Stimulated activated CD4-positive, alpha-beta T cell treated with anti-CD3 and anti-CD28 coated beads, Interleukin-12 subunit alpha, Interleukin-12 subunit beta, amount 100 ng/mL, for 24 hours (primary cell): ENCODE measurements around the gene DNER.
"Not testable (repeated sequence)": the region's sequence is repeated elsewhere in the genome, so short reads cannot be mapped to it uniquely, and the experiment has no call there.

Experiments
- DNase-seq, 2 experiments: peaks; one replicate each; pipeline ENCODE4 v3.0.0-alpha.2; 2020; ENCODE audit warnings: low read depth in 2 of 2

DNER gene

GRCh38 chr2:229622495-229623355 is 91.6 kb downstream of the DNER start:
- DNase-seq = no peak

- DNase-seq = no peak
Observed at GRCh38 chr2:229620759-229621158, 93.6 kb downstream of the DNER start.

- no peak for DNase-seq
Observed at GRCh38 chr2:229620289-229620688, 94.1 kb downstream of the DNER start.

- no peak for DNase-seq
Observed at GRCh38 chr2:229616433-229616832, 97.9 kb downstream of the DNER start.

- DNase-seq = not testable (repeated sequence)
Observed at GRCh38 chr2:229614021-229614420, 100.3 kb downstream of the DNER start.

GRCh38 chr2:229612384-229612971 is 101.9 kb downstream of the DNER start:
- no peak for DNase-seq

- no peak for DNase-seq
Observed at GRCh38 chr2:229611360-229611759, 103.0 kb downstream of the DNER start.

GRCh38 chr2:229610872-229611271 is 103.5 kb downstream of the DNER start:
- DNase-seq = no peak

- DNase-seq = no peak
Observed at GRCh38 chr2:229610333-229610732, 104.0 kb downstream of the DNER start.

GRCh38 chr2:229601936-229602335 is 112.4 kb downstream of the DNER start:
- no peak for DNase-seq

- DNase-seq = no peak
Observed at GRCh38 chr2:229601396-229601795, 113.0 kb downstream of the DNER start.

- no peak for DNase-seq
Observed at GRCh38 chr2:229598227-229598626, 116.1 kb downstream of the DNER start.

- no peak for DNase-seq
Observed at GRCh38 chr2:229596796-229597195, 117.6 kb downstream of the DNER start.

- DNase-seq = no peak
Observed at GRCh38 chr2:229591611-229592010, 122.7 kb downstream of the DNER start.

- DNase-seq = peak in 1 of 2 experiments; percentile 14
Observed at GRCh38 chr2:229586746-229587705, 127.3 kb downstream of the DNER start.

- DNase-seq = no peak
Observed at GRCh38 chr2:229586012-229586411, 128.3 kb downstream of the DNER start.

- no peak for DNase-seq
Observed at GRCh38 chr2:229582151-229582550, 132.2 kb downstream of the DNER start.

GRCh38 chr2:229578052-229578846 is 136.1 kb downstream of the DNER start:
- DNase-seq = no peak

- no peak for DNase-seq
Observed at GRCh38 chr2:229575569-229576315, 138.6 kb downstream of the DNER start.

GRCh38 chr2:229572507-229573271 is 141.7 kb downstream of the DNER start:
- DNase-seq = no peak
